HEK293T (cell line): ENCODE data around the gene NUBP2.

Source experiments
- CTCF ChIA-PET: fragments of 350-600 bp; formaldehyde crosslinking; extraction: SDS; loops from one replicate; lab custom pipeline; 2021; ENCODE audit warnings: antibody characterized with exemption, inconsistent platforms; lab: Yijun Ruan, JAX
- POLR2A ChIA-PET: fragments of 350-600 bp; formaldehyde crosslinking; extraction: SDS; loops from one replicate; lab custom pipeline; 2020; ENCODE audit warnings: antibody characterized with exemption, inconsistent platforms; lab: Yijun Ruan, JAX
- DNase-seq: peaks from one replicate; pipeline ENCODE4 v3.0.0; 2012; ENCODE audit warnings: mixed read lengths; ENCODE audit errors: extremely low spot score
- ARNT ChIP-seq: fragments of 450-650 bp; IDR thresholded peaks from 2 replicates; pipeline ENCODE4 v1.6.1; 2017; ENCODE audit warnings: mild to moderate bottlenecking
- BHLHE40 ChIP-seq: fragments of 450-650 bp; IDR thresholded peaks from 2 replicates; pipeline ENCODE4 v1.6.1; 2016; ENCODE audit warnings: mild to moderate bottlenecking, moderate library complexity, borderline replicate concordance
- CTBP1 ChIP-seq: fragments of 450-650 bp; IDR thresholded peaks from 2 replicates; pipeline ENCODE4 v1.6.1; 2016; ENCODE audit warnings: borderline replicate concordance
- ELF4 ChIP-seq: fragments of 450-650 bp; IDR thresholded peaks from 2 replicates; pipeline ENCODE4 v1.6.1; 2017; ENCODE audit warnings: antibody characterized with exemption
- FOXA1 ChIP-seq: fragments of 450-650 bp; IDR thresholded peaks from 2 replicates; pipeline ENCODE4 v1.6.1; 2016; ENCODE audit warnings: mild to moderate bottlenecking
- FOXK2 ChIP-seq: fragments of 450-650 bp; IDR thresholded peaks from 2 replicates; pipeline ENCODE4 v1.6.1; 2016; ENCODE audit warnings: mild to moderate bottlenecking
- FOXM1 ChIP-seq: fragments of 450-650 bp; IDR thresholded peaks from 2 replicates; pipeline ENCODE4 v1.6.1; 2017; ENCODE audit warnings: mild to moderate bottlenecking, borderline replicate concordance
- HDGF ChIP-seq: fragments of 450-650 bp; IDR thresholded peaks from 2 replicates; pipeline ENCODE4 v1.6.1; 2017; ENCODE audit warnings: antibody characterized with exemption, borderline replicate concordance
- L3MBTL2 ChIP-seq: fragments of 450-650 bp; conservative IDR thresholded peaks from 2 replicates; pipeline ENCODE4 v1.6.1; 2016; ENCODE audit warnings: mild to moderate bottlenecking
- LEF1 ChIP-seq: fragments of 450-650 bp; IDR thresholded peaks from 2 replicates; pipeline ENCODE4 v1.6.1; 2017; ENCODE audit warnings: mild to moderate bottlenecking, borderline replicate concordance
- NFRKB ChIP-seq: fragments of 450-650 bp; IDR thresholded peaks from 2 replicates; pipeline ENCODE4 v1.6.1; 2016; ENCODE audit warnings: mild to moderate bottlenecking, moderate library complexity
- SP1 ChIP-seq: fragments of 450-650 bp; IDR thresholded peaks from 2 replicates; pipeline ENCODE4 v1.6.1; 2017
- SUZ12 ChIP-seq: fragments of 450-650 bp; IDR thresholded peaks from 2 replicates; pipeline ENCODE4 v1.6.1; 2016; ENCODE audit warnings: mild to moderate bottlenecking
- TARDBP ChIP-seq: fragments of 450-650 bp; IDR thresholded peaks from 2 replicates; pipeline ENCODE4 v1.6.1; 2016
- ZNF384 ChIP-seq: fragments of 450-650 bp; IDR thresholded peaks from 2 replicates; pipeline ENCODE4 v1.6.1; 2016
- TF ChIP-seq, protein P1 (sequence below): fragments of 450-650 bp; IDR thresholded peaks from 2 replicates; pipeline ENCODE4 v1.6.1; 2016

The NUBP2 gene

DNA sequence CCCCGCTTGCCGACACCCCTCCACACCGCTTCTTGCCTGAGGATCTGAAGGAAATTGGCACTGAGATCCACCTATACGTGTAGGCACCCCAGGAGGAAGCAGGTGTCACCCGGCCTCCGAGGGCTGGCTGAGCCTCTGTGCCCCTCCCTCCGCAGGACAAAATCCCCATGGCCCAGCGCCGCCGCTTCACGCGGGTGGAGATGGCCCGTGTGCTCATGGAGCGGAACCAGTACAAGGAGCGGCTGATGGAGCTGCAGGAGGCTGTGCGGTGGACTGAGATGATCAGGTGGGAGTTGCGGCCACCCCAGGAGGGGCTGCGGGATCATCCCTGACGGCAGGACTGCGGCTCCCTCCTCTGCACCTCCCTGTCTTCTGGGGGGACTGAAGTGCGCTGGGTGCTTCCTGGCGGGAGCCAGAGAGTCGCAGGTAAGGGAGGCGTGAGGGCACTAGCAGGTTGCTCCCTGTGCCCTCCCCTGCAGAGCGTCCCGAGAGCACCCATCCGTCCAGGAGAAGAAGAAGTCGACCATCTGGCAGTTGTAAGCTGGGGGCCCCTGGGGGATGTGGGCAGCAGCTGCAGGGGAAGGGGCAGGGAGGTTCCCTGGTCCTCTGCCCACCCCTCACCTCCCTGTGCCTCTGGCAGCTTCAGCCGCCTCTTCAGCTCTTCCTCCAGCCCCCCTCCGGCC, 20.4 kb upstream of the NUBP2 start:
- no peak for TF ChIP-seq NFRKB
- TF ChIP-seq ARNT = no peak
- TF ChIP-seq FOXK2 = no peak
- DNase-seq = no peak
- ChIA-PET POLR2A (no interaction called here), CTCF (interaction anchor here (0.7 kb wide), 1 partner anchor 84 kb away, joined by 4 read pairs; the partner anchor contains the start of gene JPT2)

DNA sequence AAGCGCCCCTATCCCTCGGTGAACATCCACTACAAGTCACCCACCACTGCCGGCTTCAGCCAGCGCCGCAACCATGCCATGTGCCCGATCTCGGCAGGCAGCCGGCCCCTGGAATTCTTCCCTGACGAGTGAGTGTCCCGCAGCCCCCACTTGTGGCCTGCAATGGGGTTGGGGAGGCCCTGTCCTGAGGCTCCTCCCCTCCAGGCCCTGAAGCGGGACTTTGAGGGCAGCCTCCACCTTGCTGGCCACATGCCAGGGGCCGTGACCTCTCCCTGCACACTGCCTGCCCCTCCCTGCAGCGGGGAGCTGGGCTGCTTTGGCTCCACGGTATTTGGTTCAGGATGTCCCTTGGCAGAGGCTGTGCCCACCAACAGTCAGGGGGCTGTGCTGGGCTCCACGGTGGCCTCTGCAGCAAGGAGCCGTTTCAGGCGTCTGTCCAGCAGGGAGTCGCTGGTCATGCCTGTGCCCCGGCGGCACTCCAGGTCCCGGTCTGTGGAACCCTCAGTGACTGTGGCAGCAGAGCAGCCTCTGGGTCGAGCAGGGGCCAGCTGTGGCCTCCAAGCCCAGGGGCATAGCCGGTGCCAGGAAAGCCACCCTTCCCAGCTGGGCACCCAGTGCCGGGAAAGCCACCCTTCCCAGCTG, 19.8 kb upstream of the NUBP2 start:
- no peak for DNase-seq
- TF ChIP-seq FOXK2 = no peak
- TF ChIP-seq CTBP1 = no peak
- no peak for TF ChIP-seq FOXM1
- no peak for TF ChIP-seq FOXA1
- no peak for TF ChIP-seq ZNF384
- TF ChIP-seq LEF1 = no peak
- no peak for TF ChIP-seq SP1
- no peak for TF ChIP-seq NFRKB
- no peak for TF ChIP-seq HDGF
- TF ChIP-seq ARNT = no peak
- TF ChIP-seq BHLHE40 = no peak
- no peak for TF ChIP-seq ELF4
- no peak for TF ChIP-seq SUZ12
- TF ChIP-seq L3MBTL2 = no peak
- TF ChIP-seq, protein P1, sequence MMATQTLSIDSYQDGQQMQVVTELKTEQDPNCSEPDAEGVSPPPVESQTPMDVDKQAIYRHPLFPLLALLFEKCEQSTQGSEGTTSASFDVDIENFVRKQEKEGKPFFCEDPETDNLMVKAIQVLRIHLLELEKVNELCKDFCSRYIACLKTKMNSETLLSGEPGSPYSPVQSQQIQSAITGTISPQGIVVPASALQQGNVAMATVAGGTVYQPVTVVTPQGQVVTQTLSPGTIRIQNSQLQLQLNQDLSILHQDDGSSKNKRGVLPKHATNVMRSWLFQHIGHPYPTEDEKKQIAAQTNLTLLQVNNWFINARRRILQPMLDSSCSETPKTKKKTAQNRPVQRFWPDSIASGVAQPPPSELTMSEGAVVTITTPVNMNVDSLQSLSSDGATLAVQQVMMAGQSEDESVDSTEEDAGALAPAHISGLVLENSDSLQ = no peak
- no peak for TF ChIP-seq TARDBP
- ChIA-PET CTCF (interaction anchor here (0.7 kb wide), 1 partner anchor 85 kb away, joined by 4 read pairs; the partner anchor contains the start of gene JPT2), POLR2A (no interaction called here)

GRCh38 chr16:1763521-1764511, 18.9 kb upstream of the NUBP2 start:
- TF ChIP-seq SP1 (no peak), NFRKB (no peak), ARNT (no peak), BHLHE40 (no peak), FOXK2 (no peak), TARDBP (no peak), HDGF (no peak), SUZ12 (no peak), LEF1 (no peak), CTBP1 (no peak), ELF4 (no peak), L3MBTL2 (no peak), FOXA1 (no peak), ZNF384 (no peak), FOXM1 (no peak)
- TF ChIP-seq, protein P1 = no peak
- ChIA-PET CTCF (no interaction called here), POLR2A (interaction anchor here (1.2 to 1.5 kb wide), 2 partner anchors 9 to 86 kb away, joined by 5 read pairs; partner anchors contain the start of genes EME2, JPT2 and MRPS34)
- peak; percentile 40 for DNase-seq

GRCh38 chr16:1764971-1765370, 17.8 kb upstream of the NUBP2 start:
- CTCF ChIA-PET = interaction anchor here (0.5 to 1.2 kb wide), 2 partner anchors 59 to 614 kb away, joined by 3 to 5 read pairs; partner anchors contain the start of gene MAPK8IP3
- TF ChIP-seq LEF1 = no peak
- TF ChIP-seq SUZ12 = no peak
- TF ChIP-seq BHLHE40 = no peak
- no peak for TF ChIP-seq FOXK2
- TF ChIP-seq L3MBTL2 = no peak
- no peak for TF ChIP-seq ZNF384
- no peak for TF ChIP-seq ARNT
- no peak for TF ChIP-seq HDGF
- no peak for TF ChIP-seq CTBP1
- TF ChIP-seq, protein P1 = no peak
- TF ChIP-seq FOXA1 = no peak
- no peak for TF ChIP-seq NFRKB
- TF ChIP-seq FOXM1 = no peak
- TF ChIP-seq ELF4 = no peak
- POLR2A ChIA-PET = interaction anchor here (0.8 to 1.5 kb wide), 3 partner anchors 8 to 154 kb away, joined by 3 to 5 read pairs (median 5); partner anchors contain the start of genes EME2, JPT2 and MRPS34
- no peak for DNase-seq

DNA sequence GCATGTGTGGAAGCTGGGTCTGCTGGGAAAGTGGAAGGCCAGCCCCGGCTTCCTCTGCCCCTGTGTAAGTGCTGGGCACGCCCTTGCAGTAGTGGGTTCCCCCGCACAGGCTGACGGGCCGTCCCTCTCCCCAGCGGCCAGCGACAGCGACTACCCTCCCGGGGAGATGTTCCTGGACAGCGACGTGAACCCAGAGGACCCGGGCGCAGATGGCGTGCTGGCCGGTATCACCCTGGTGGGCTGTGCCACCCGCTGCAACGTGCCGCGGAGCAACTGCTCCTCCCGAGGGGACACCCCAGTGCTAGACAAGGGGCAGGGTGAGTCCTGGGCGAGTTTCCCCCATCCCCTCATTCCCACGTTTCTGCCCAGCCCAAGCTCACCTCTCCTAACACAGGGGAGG, 16.9 kb upstream of the NUBP2 start:
- no peak for DNase-seq
- TF ChIP-seq L3MBTL2 = no peak
- TF ChIP-seq FOXM1 = no peak
- no peak for TF ChIP-seq CTBP1
- TF ChIP-seq FOXK2 = no peak
- TF ChIP-seq SUZ12 = no peak
- no peak for TF ChIP-seq ARNT
- TF ChIP-seq NFRKB = no peak
- no peak for TF ChIP-seq HDGF
- TF ChIP-seq TARDBP = no peak
- TF ChIP-seq LEF1 = no peak
- TF ChIP-seq ELF4 = no peak
- TF ChIP-seq ZNF384 = no peak
- TF ChIP-seq SP1 = no peak
- no peak for TF ChIP-seq FOXA1
- no peak for TF ChIP-seq BHLHE40
- TF ChIP-seq, protein P1 = no peak
- ChIA-PET CTCF (no interaction called here), POLR2A (no interaction called here)
